Hepatocyte (in vitro differentiated cells): ENCODE data around the gene COCH. TPM values are rescaled to one million over a fixed set of nuclear protein-coding genes. Genes with fewer than 3 reads are reported as not detected.

Experiments used
- DNase-seq: peaks from one replicate; pipeline ENCODE4 v3.0.0-alpha.2; 2016; ENCODE audit warnings: low spot score
- H2AFZ ChIP-seq: fragments of 200-600 bp; sonication (generic); 2 replicates; pipeline ENCODE4 v1.6.0; 2016; ENCODE audit warnings: antibody characterized with exemption, mild to moderate bottlenecking
- H3K27ac ChIP-seq: fragments of 200-600 bp; sonication (generic); 2 replicates; pipeline ENCODE4 v1.5.1; 2016; ENCODE audit warnings: mild to moderate bottlenecking
- H3K27me3 ChIP-seq: fragments of 200-600 bp; sonication (generic); 2 replicates; pipeline ENCODE4 v1.6.1; 2016
- H3K36me3 ChIP-seq: fragments of 200-600 bp; sonication (generic); replicated peaks from 2 replicates; pipeline ENCODE4 v1.5.1; 2016; ENCODE audit warnings: low read depth; ENCODE audit not compliant: insufficient read depth
- H3K4me1 ChIP-seq: fragments of 200-600 bp; sonication (generic); 2 replicates; pipeline ENCODE4 v1.5.1; 2016; ENCODE audit warnings: mild to moderate bottlenecking, moderate library complexity; ENCODE audit not compliant: insufficient read depth
- H3K4me2 ChIP-seq: fragments of 200-600 bp; sonication (generic); 2 replicates; pipeline ENCODE4 v1.6.0; 2016
- H3K4me3 ChIP-seq: fragments of 200-600 bp; sonication (generic); 2 replicates; pipeline ENCODE4 v1.5.1; 2016; ENCODE audit warnings: mild to moderate bottlenecking
- H3K79me2 ChIP-seq: fragments of 200-600 bp; sonication (generic); 2 replicates; pipeline ENCODE4 v1.6.0; 2017; ENCODE audit warnings: mild to moderate bottlenecking
- H3K9me2 ChIP-seq: fragments of 200-600 bp; sonication (generic); replicated peaks from 2 replicates; pipeline ENCODE4 v1.6.0; 2017; ENCODE audit warnings: mild to moderate bottlenecking; ENCODE audit not compliant: insufficient read depth
- H3K9me3 ChIP-seq: fragments of 200-600 bp; sonication (generic); 2 replicates; pipeline ENCODE4 v1.5.1; 2016; ENCODE audit warnings: low read depth, mild to moderate bottlenecking
- H4K20me1 ChIP-seq: fragments of 200-600 bp; sonication (generic); 2 replicates; pipeline ENCODE4 v1.6.0; 2016; ENCODE audit warnings: mild to moderate bottlenecking; ENCODE audit not compliant: insufficient read depth, poor library complexity, severe bottlenecking
- CTCF ChIP-seq: fragments of 200-600 bp; sonication (generic); IDR thresholded peaks from 2 replicates; pipeline ENCODE4 v1.5.1; 2016; ENCODE audit warnings: antibody characterized with exemption, mild to moderate bottlenecking; ENCODE audit not compliant: poor library complexity
- EZH2 ChIP-seq: fragments of 200-600 bp; sonication (generic); IDR thresholded peaks from 2 replicates; pipeline ENCODE4 v1.6.1; 2016; ENCODE audit warnings: antibody characterized with exemption, mild to moderate bottlenecking, borderline replicate concordance
- EZH2phosphoT487 ChIP-seq: fragments of 200-600 bp; sonication (generic); IDR thresholded peaks from one replicate; pipeline ENCODE4 v1.6.1; 2018; ENCODE audit warnings: antibody characterized with exemption, mild to moderate bottlenecking, low read depth, moderate library complexity; ENCODE audit not compliant: unreplicated experiment, severe bottlenecking
- WGBS: methylation state at CpG from one replicate; pipeline ENCODE4 v1.1.6; 2016; ENCODE audit warnings: low lambda C conversion rate; ENCODE audit errors: missing lambda C conversion rate; 5-methylcytosine and 5-hydroxymethylcytosine counted together
- polyA plus RNA-seq: library from polyadenylated mRNA; unstranded; fragments of >200 nt; fragmentation: Nextera tagmentation; extraction: Ambion mirVana; gene quantifications from 2 replicates; pipeline ENCODE4 v1.2.1, GENCODE V29; 2016
- total RNA-seq: library from RNA; depleted of rRNA; stranded (reverse); fragments of >200 nt; gene quantifications from 2 replicates; pipeline ENCODE4 v1.2.3, GENCODE V29; 2014

COCH gene
- total and polyA plus RNA-seq, 2 experiments from 2014 or later: 2.0 to 3.3 TPM

- Histone ChIP-seq H3K27ac (no peak overlapping the region), H3K9me2 (no peaks in the 10 kb centered on the region), H4K20me1 (no peaks in the 10 kb centered on the region), H3K27me3 (no peaks in the 10 kb centered on the region), H3K36me3 (no peaks in the 10 kb centered on the region), H3K4me1 (no peaks in the 10 kb centered on the region), H3K4me2 (no peak overlapping the region), H3K4me3 (no peak overlapping the region), H2AFZ (no peak overlapping the region), H3K79me2 (no peaks in the 10 kb centered on the region), H3K9me3 (no peaks in the 10 kb centered on the region)
- TF ChIP-seq CTCF (no peak), EZH2phosphoT487 (no peak), EZH2 (no peak)
- DNase-seq: no peak
These were observed 31.9 kb upstream of the COCH start for GRCh38 chr14:30842431-30842830.

- TF ChIP-seq EZH2 (no peak), CTCF (no peak), EZH2phosphoT487 (no peak)
- H3K9me3 ChIP-seq: no peaks in the 10 kb centered on the region
- H3K79me2 ChIP-seq: no peaks in the 10 kb centered on the region
- no peaks in the 10 kb centered on the region for H4K20me1 ChIP-seq
- DNase-seq: no peak
- no peak overlapping the region for H2AFZ ChIP-seq
- H3K27ac ChIP-seq: no peak overlapping the region
- no peaks in the 10 kb centered on the region for H3K27me3 ChIP-seq
- 94% methylated on average over 4 of the region's 4 CpGs for WGBS
- H3K4me1 ChIP-seq: no peaks in the 10 kb centered on the region
- H3K9me2 ChIP-seq: no peaks in the 10 kb centered on the region
- H3K4me3 ChIP-seq: no peak overlapping the region
- H3K36me3 ChIP-seq: no peaks in the 10 kb centered on the region
- no peak overlapping the region for H3K4me2 ChIP-seq
These were observed 25.7 kb upstream of the COCH start for GRCh38 chr14:30848449-30849240.

- no peaks in the 10 kb centered on the region for H3K9me3 ChIP-seq
- H2AFZ ChIP-seq: no peak overlapping the region
- TF ChIP-seq EZH2 (no peak), EZH2phosphoT487 (no peak), CTCF (no peak)
- no peaks in the 10 kb centered on the region for H3K9me2 ChIP-seq
- no peak overlapping the region for H3K27ac ChIP-seq
- no peaks in the 10 kb centered on the region for H3K27me3 ChIP-seq
- H3K36me3 ChIP-seq: no peaks in the 10 kb centered on the region
- no peaks in the 10 kb centered on the region for H4K20me1 ChIP-seq
- H3K79me2 ChIP-seq: no peaks in the 10 kb centered on the region
- H3K4me2 ChIP-seq: no peak overlapping the region
- H3K4me3 ChIP-seq: no peak overlapping the region
- DNase-seq: no peak
- H3K4me1 ChIP-seq: no peaks in the 10 kb centered on the region
- 97% methylated on average over 1 of the region's 1 CpG for WGBS
These were observed 25.0 kb upstream of the COCH start for GRCh38 chr14:30849354-30849753.
